Lung (tissue), 12 donors: Measurements from ENCODE around the gene PDPK1. TPM values are rescaled to one million over a fixed set of nuclear protein-coding genes. Genes with fewer than 3 reads are reported as not detected.

ENCODE experiments used
- ATAC-seq: fragments of 200-7000 bp; cut with Tn5 transposase; one replicate; pipeline ENCODE4 v1.9.1; 2020; ENCODE audit warnings: moderate number of reproducible peaks; ENCODE audit not compliant: insufficient read depth, low FRiP score
- DNase-seq, 3 donors: peaks; one replicate each; pipeline ENCODE4 v3.0.0-alpha.2; 2013 to 2017
- H3K27ac ChIP-seq, 2 donors: one replicate each; pipeline ENCODE4 v1.5.1; 2013; ENCODE audit warnings: mild to moderate bottlenecking in 2 of 2, moderate library complexity in 2 of 2, control low read depth in 1 of 2, inconsistent platforms in 1 of 2, low read depth in 1 of 2, low read length in 1 of 2
- H3K27me3 ChIP-seq, 3 donors: one replicate each; pipeline ENCODE4 v1.5.1; 2013; ENCODE audit warnings: low read length in 2 of 3; ENCODE audit not compliant: control insufficient read depth in 3 of 3, insufficient read depth in 3 of 3
- H3K36me3 ChIP-seq, 4 donors: one replicate each; pipeline ENCODE4 v1.5.1; 2013; ENCODE audit warnings: low read length in 4 of 4, mild to moderate bottlenecking in 1 of 4, moderate library complexity in 1 of 4; ENCODE audit not compliant: control insufficient read depth in 4 of 4, insufficient read depth in 4 of 4
- H3K4me1 ChIP-seq, 5 donors: one replicate each; pipeline ENCODE4 v1.5.1; 2013; ENCODE audit warnings: low read length in 5 of 5, mild to moderate bottlenecking in 2 of 5, moderate library complexity in 1 of 5; ENCODE audit not compliant: control insufficient read depth in 5 of 5, insufficient read depth in 5 of 5
- H3K4me3 ChIP-seq: one replicate; pipeline ENCODE4 v1.5.1; 2013; ENCODE audit warnings: mild to moderate bottlenecking, control low read depth, moderate library complexity
- H3K9ac ChIP-seq, 2 donors: one replicate each; pipeline ENCODE4 v1.5.1; 2013; ENCODE audit warnings: low read length in 2 of 2, control low read depth in 1 of 2; ENCODE audit not compliant: insufficient read depth in 1 of 2
- H3K9me3 ChIP-seq, 4 donors: one replicate each; pipeline ENCODE4 v1.5.1; 2013; ENCODE audit warnings: low read length in 3 of 4, mild to moderate bottlenecking in 1 of 4, moderate library complexity in 1 of 4; ENCODE audit not compliant: control insufficient read depth in 4 of 4, insufficient read depth in 3 of 4
- CTCF ChIP-seq: IDR thresholded peaks from 2 replicates; pipeline ENCODE4 v1.5.1; 2012; ENCODE audit warnings: mild to moderate bottlenecking; ENCODE audit errors: control extremely low read depth, extremely low read depth
- WGBS, 2 donors: extraction: QIAGEN DNeasy Blood & Tissue Kit; methylation state at CpG; one replicate each; pipeline ENCODE4 v1.1.7; 2013; 5-methylcytosine and 5-hydroxymethylcytosine counted together
- polyA plus RNA-seq, 2 donors: library from polyadenylated mRNA; stranded (reverse); fragments of 200-250 nt; gene quantifications; one replicate each; pipeline ENCODE4 v1.2.1, GENCODE V29; 2013
- total RNA-seq, 2 donors: library from RNA; depleted of rRNA in 1 of 2; stranded (reverse); fragments of >200 nt in 1 of 2; gene quantifications; one replicate each; pipeline ENCODE4 v1.2.1, GENCODE V29; 2014 to 2021
- donor health status: control.
- donor health status: control.
- donor health status: Bipolar disorder and iron deficiency.
- donor health status: healthy.
- donor health status: DM: yes; HTN: yes; CAD: no.

Gene PDPK1
- total and polyA plus RNA-seq, 4 donors = 16.7 to 79.0 (median 33.8) TPM

DNA sequence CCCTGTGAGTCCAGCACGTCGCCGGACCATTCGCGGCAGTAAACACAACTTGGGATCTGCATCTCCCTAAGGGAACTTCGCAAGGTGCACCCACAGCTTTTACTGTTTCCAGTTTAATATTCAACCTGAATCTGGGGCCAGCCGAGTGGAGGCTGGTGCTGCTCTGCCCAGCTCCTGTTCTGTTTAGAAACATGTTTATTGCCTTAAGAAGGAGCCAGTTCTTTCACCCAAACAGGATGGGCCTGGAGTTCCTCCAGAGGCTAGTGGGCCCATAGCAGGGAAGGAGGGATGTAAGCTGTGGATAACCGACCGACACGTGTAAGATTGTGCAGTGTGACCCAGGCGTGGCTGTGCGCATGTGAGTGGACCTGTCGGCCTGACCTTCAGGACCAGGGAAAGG is 45.5 kb upstream of the PDPK1 start:
- TF ChIP-seq CTCF = no peak
- WGBS, 2 donors = 87% methylated on average over 13 of the region's 13 CpGs
- peaks cover 0 to 20% (median 2%) of the 10 kb centered on the region in 5 donors for H3K4me1 ChIP-seq
- no peaks in the 10 kb centered on the region for H3K9me3 ChIP-seq
- H3K36me3 ChIP-seq = peaks cover 0 to 18% (median 14%) of the 10 kb centered on the region in 4 donors
- no peak for ATAC-seq
- H3K27me3 ChIP-seq = no peaks in the 10 kb centered on the region
- no peak overlapping the region for H3K4me3 ChIP-seq
- no peak overlapping the region for H3K27ac ChIP-seq
- no peak for DNase-seq
- no peak overlapping the region for H3K9ac ChIP-seq

GRCh38 chr16:2493605-2494004 is 44.2 kb upstream of the PDPK1 start:
- H3K9me3 ChIP-seq = no peaks in the 10 kb centered on the region
- no peak for DNase-seq
- peaks cover 0 to 23% (median 14%) of the 10 kb centered on the region in 4 donors for H3K36me3 ChIP-seq
- no peak for ATAC-seq
- no peaks in the 10 kb centered on the region for H3K27me3 ChIP-seq
- WGBS, 2 donors = 72 to 96% methylated on average over 6 of the region's 6 CpGs
- H3K4me3 ChIP-seq = no peak overlapping the region
- H3K4me1 ChIP-seq = peaks cover 0 to 24% (median 8%) of the 10 kb centered on the region in 5 donors
- H3K27ac ChIP-seq = peak overlapping the region in 1 of 2 donors; percentile 26
- TF ChIP-seq CTCF = no peak
- H3K9ac ChIP-seq = no peak overlapping the region

DNA sequence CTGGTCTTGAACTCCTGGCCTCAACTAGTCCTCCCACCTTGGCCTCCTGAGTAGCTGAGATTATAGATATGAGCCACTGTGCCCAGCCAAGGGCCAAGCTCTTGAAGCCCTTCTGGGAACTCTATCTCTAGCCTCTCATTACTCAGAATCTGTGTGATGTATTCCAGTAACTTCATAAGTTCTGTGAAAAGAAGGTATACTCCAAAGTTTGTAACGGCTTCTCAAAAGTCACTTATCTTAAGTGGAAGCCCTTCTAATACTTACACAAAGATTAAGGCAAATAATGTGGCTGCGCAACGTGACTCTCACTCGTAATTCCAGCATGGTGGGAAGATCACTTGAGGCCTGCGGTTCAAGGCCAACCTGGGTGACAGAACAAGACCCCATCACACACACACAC is 43.2 kb upstream of the PDPK1 start:
- no peak overlapping the region for H3K9ac ChIP-seq
- peaks cover 0 to 25% (median 15%) of the 10 kb centered on the region in 4 donors for H3K36me3 ChIP-seq
- WGBS, 2 donors = 71 to 89% methylated on average over 5 of the region's 5 CpGs
- H3K9me3 ChIP-seq = no peaks in the 10 kb centered on the region
- ATAC-seq (peak; percentile 14), DNase-seq (peak; percentile 51 to 83 (median 57))
- H3K4me3 ChIP-seq = no peak overlapping the region
- no peak for TF ChIP-seq CTCF
- H3K4me1 ChIP-seq = peaks cover 0 to 27% (median 10%) of the 10 kb centered on the region in 5 donors
- H3K27ac ChIP-seq = no peak overlapping the region
- no peaks in the 10 kb centered on the region for H3K27me3 ChIP-seq

DNA sequence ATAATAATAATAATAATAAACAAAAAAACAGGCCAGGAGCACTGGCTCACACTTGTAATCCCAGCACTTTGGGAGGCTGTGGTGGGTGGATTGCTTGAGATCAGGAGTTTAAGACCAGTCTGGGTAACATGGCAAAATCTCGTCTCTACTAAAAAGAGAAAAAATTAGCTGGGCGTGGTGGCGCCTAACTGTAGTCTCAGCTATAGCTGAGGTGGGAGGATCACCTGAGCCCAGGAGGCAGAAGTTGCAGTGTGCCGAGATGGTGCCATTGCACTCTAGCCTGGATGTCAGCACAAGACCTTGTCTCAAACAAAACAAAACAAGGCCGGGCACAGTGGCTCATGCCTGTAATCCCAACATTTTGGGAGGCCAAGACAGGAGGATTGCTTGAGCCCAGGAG is 42.8 kb upstream of the PDPK1 start:
- H3K9ac ChIP-seq = no peak overlapping the region
- 79 to 95% methylated on average over 5 of the region's 5 CpGs for WGBS, 2 donors
- peaks cover 0 to 27% (median 10%) of the 10 kb centered on the region in 5 donors for H3K4me1 ChIP-seq
- TF ChIP-seq CTCF = no peak
- H3K27ac ChIP-seq = peak overlapping the region in 1 of 2 donors; percentile 5
- no peaks in the 10 kb centered on the region for H3K9me3 ChIP-seq
- H3K27me3 ChIP-seq = no peaks in the 10 kb centered on the region
- H3K4me3 ChIP-seq = no peak overlapping the region
- ATAC-seq = no peak
- H3K36me3 ChIP-seq = peaks cover 0 to 25% (median 15%) of the 10 kb centered on the region in 4 donors
- DNase-seq = no peak
